HG02943 (cell line): ENCODE measurements around the gene C17orf58.
"Not testable (repeated sequence)": the region's sequence is repeated elsewhere in the genome, so short reads cannot be mapped to it uniquely, and the experiment has no call there.

ENCODE experiments used
- ATAC-seq: cut with Tn5 transposase; IDR thresholded peaks from one replicate; pipeline ENCODE4 v1.9.1; 2021; ENCODE audit warnings: mild to moderate bottlenecking, low read depth, moderate library complexity; ENCODE audit not compliant: unreplicated experiment

The C17orf58 gene

GRCh38 chr17:68006797-68007196 is 10.5 kb upstream of the C17orf58 start:
- no peak for ATAC-seq

- ATAC-seq = no peak
These were observed 7.9 kb upstream of the C17orf58 start for GRCh38 chr17:68004201-68004600.

GRCh38 chr17:67999291-67999911 is 3.1 kb upstream of the C17orf58 start:
- no peak for ATAC-seq

- no peak for ATAC-seq
These were observed 2.2 kb upstream of the C17orf58 start for GRCh38 chr17:67998466-67998865.

GRCh38 chr17:67995570-67996263 is 552 bp downstream of the C17orf58 start:
- no peak for ATAC-seq

GRCh38 chr17:67994817-67995569 is 1.3 kb downstream of the C17orf58 start:
- no peak for ATAC-seq

- ATAC-seq = no peak
These were observed 2.3 kb downstream of the C17orf58 start for GRCh38 chr17:67993998-67994361.

- ATAC-seq = peak; percentile 69
These were observed 2.9 kb downstream of the C17orf58 start for GRCh38 chr17:67993153-67993997.

- no peak for ATAC-seq
These were observed 3.6 kb downstream of the C17orf58 start for GRCh38 chr17:67992548-67993152.

- no peak for ATAC-seq
These were observed 5.4 kb downstream of the C17orf58 start for GRCh38 chr17:67990909-67991308.

GRCh38 chr17:67983383-67983688 is 12.9 kb downstream of the C17orf58 start:
- no peak for ATAC-seq

- ATAC-seq = no peak
These were observed 13.4 kb downstream of the C17orf58 start for GRCh38 chr17:67982686-67983382.

GRCh38 chr17:67982034-67982640 is 14.1 kb downstream of the C17orf58 start:
- no peak for ATAC-seq

GRCh38 chr17:67980883-67981282 is 15.4 kb downstream of the C17orf58 start:
- ATAC-seq = not testable (repeated sequence)

GRCh38 chr17:67980456-67980855 is 15.8 kb downstream of the C17orf58 start:
- no peak for ATAC-seq

GRCh38 chr17:67976306-67976705 is 20.0 kb downstream of the C17orf58 start:
- not testable (repeated sequence) for ATAC-seq

GRCh38 chr17:67974598-67975066 is 21.6 kb downstream of the C17orf58 start:
- ATAC-seq = no peak

GRCh38 chr17:67974185-67974584 is 22.1 kb downstream of the C17orf58 start:
- no peak for ATAC-seq

- ATAC-seq = no peak
These were observed 25.5 kb downstream of the C17orf58 start for GRCh38 chr17:67970783-67971182.
